Stimulated activated naive CD8-positive, alpha-beta T cell treated with anti-CD3 and anti-CD28 coated beads, Interleukin-15, amount 100 ng/mL, for 72 hours (primary cell): ENCODE data around the gene RAD52.

Experiments
- ATAC-seq: fragments of 150-1000 bp; cut with Tn5 transposase; 2 replicates; pipeline ENCODE4 v1.10.0; 2021; ENCODE audit warnings: mild to moderate bottlenecking, moderate library complexity
- DNase-seq, 2 donors: peaks; one replicate each; pipeline ENCODE4 v3.0.0; 2021 to 2022
- H3K27ac Mint-ChIP-seq, 2 donors: one replicate each; pipeline ENCODE4 v1.8.0; 2022; ENCODE audit warnings: mild to moderate bottlenecking in 2 of 2, mixed read lengths in 2 of 2, moderate library complexity in 2 of 2
- H3K27me3 Mint-ChIP-seq: one replicate; pipeline ENCODE4 v1.8.0; 2022; ENCODE audit warnings: mixed read lengths
- H3K4me1 Mint-ChIP-seq: one replicate; pipeline ENCODE4 v1.8.0; 2022; ENCODE audit warnings: mild to moderate bottlenecking, mixed read lengths
- H3K4me3 Mint-ChIP-seq, 2 donors: one replicate each; pipeline ENCODE4 v1.8.0; 2022; ENCODE audit warnings: mild to moderate bottlenecking in 2 of 2, mixed read lengths in 2 of 2, moderate library complexity in 1 of 2
- H3K9me3 Mint-ChIP-seq, 2 donors: one replicate each; pipeline ENCODE4 v1.8.0; 2022; ENCODE audit warnings: mixed read lengths in 2 of 2

The RAD52 gene

DNA sequence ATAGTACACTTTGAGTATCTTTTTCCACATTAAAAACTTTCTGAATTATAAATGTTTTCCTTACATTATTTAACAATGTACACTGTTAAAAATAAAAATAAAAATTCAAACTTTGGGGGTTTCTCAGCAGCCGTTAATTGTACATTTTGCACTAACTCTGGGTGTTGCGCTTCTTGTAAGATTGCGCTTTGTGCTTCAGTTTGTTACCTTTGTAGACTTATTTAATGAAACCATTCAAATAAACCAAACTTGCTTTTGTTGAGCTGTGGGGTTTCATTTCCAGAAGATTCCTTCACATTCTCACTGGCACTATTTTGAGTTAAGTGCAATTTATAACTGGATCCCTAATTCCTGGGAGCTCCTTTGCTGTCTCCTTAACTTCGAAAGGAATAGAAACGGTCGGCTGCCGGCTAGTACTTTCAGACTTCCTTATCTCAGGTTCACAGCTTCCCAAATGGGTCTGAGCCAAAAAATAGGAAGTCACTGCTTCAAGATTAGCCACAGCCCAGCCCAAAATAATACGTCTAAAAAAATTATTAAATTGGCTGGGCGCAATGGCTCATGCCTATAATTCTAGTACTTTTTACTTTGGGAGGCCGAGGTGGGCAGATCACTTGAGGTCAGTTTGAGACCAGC is 38.2 kb downstream of the RAD52 start:
- DNase-seq (no peak), ATAC-seq (no peak)
- Mint-ChIP-seq H3K4me1 (peaks cover 25% of the 10 kb centered on the region), H3K27me3 (no peaks in the 10 kb centered on the region), H3K9me3 (no peaks in the 10 kb centered on the region), H3K4me3 (no peak overlapping the region), H3K27ac (no peak overlapping the region)

GRCh38 chr12:910416-910815 is 39.1 kb downstream of the RAD52 start:
- no peak overlapping the region for H3K27ac Mint-ChIP-seq
- no peak for ATAC-seq
- no peak for DNase-seq
- H3K9me3 Mint-ChIP-seq = no peaks in the 10 kb centered on the region
- no peak overlapping the region for H3K4me3 Mint-ChIP-seq
- H3K4me1 Mint-ChIP-seq = peaks cover 26% of the 10 kb centered on the region
- H3K27me3 Mint-ChIP-seq = no peaks in the 10 kb centered on the region

GRCh38 chr12:909861-910260 is 39.6 kb downstream of the RAD52 start:
- ATAC-seq (no peak), DNase-seq (no peak)
- Mint-ChIP-seq H3K4me3 (no peak overlapping the region), H3K9me3 (no peaks in the 10 kb centered on the region), H3K27ac (peak overlapping the region; percentile 15 to 57), H3K27me3 (no peaks in the 10 kb centered on the region), H3K4me1 (peaks cover 26% of the 10 kb centered on the region)

GRCh38 chr12:907413-908185 is 41.9 kb downstream of the RAD52 start:
- H3K4me3 Mint-ChIP-seq = no peak overlapping the region

DNA sequence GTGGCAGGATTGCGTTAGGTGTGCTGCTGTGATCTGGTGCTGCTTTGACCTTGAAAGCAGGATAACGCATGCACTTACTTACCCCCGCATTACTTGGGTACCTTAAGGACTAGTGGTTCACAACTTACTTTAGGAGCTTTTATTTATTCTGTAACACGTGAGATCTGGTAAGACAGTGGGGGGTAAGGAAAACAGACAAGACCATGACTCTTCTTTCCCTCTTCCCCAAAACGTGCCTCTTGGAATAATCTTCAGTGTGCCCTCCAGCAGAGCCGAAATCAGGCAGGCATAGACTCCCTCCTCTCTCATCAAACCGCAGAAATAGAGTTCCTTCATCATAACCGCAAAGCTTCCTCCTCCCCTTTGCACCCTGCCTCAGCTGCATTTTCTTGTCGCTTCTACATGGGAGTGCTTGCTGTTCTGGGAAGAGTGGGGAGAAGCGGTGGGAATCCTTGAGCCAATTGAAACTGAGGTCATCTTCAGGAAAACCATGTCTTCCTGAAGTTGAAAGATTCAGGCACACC is 43.4 kb downstream of the RAD52 start:
- DNase-seq (no peak), ATAC-seq (peak; percentile 10)
- Mint-ChIP-seq H3K27ac (peak overlapping the region in 1 of 2 donors; percentile 87), H3K9me3 (no peaks in the 10 kb centered on the region), H3K4me3 (no peak overlapping the region), H3K4me1 (peaks cover 28% of the 10 kb centered on the region), H3K27me3 (no peaks in the 10 kb centered on the region)

More at GRCh38 chr12:907413-908185, 41.9 kb downstream of the RAD52 start:
- ATAC-seq (no peak), DNase-seq (no peak)
- Mint-ChIP-seq H3K9me3 (no peaks in the 10 kb centered on the region), H3K4me1 (peaks cover 28% of the 10 kb centered on the region), H3K27me3 (no peaks in the 10 kb centered on the region), H3K27ac (no peak overlapping the region)

GRCh38 chr12:905261-906031 is 44.0 kb downstream of the RAD52 start:
- Mint-ChIP-seq H3K27me3 (no peaks in the 10 kb centered on the region), H3K4me3 (peak overlapping the region; percentile 5 to 7), H3K27ac (peak overlapping the region in 1 of 2 donors; percentile 61), H3K9me3 (no peaks in the 10 kb centered on the region), H3K4me1 (peaks cover 28% of the 10 kb centered on the region)
- DNase-seq (no peak), ATAC-seq (peak; percentile 79)

DNA sequence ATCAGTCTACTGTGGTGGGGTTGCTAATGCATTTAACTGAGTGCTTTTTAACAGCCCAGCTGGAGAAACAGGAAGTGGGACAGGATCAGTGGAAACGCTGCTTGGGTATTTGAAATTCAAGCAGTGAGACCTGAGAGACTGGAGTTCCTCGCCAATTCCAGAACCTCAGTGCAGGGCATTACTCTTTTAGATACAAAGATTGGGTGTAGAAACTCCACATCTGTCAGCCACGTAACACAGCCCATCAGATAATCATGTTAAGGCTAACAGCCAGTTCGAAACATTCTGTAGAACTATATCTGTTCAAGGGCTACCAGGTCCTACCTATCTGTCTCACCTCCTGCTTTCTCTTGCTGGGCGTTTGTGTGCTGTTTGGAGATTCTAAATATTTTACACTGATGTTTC is 45.5 kb downstream of the RAD52 start:
- no peak for ATAC-seq

GRCh38 chr12:903055-903454 is 46.4 kb downstream of the RAD52 start:
- H3K27me3 Mint-ChIP-seq = no peaks in the 10 kb centered on the region
- no peaks in the 10 kb centered on the region for H3K9me3 Mint-ChIP-seq
- ATAC-seq (no peak), DNase-seq (no peak)
- H3K4me3 Mint-ChIP-seq = no peak overlapping the region
- peaks cover 28% of the 10 kb centered on the region for H3K4me1 Mint-ChIP-seq
- H3K27ac Mint-ChIP-seq = no peak overlapping the region

More for the DNA sequence above, 45.5 kb downstream of the RAD52 start:
- Mint-ChIP-seq H3K4me3 (no peak overlapping the region), H3K27ac (peak overlapping the region in 1 of 2 donors; percentile 87), H3K4me1 (peaks cover 28% of the 10 kb centered on the region), H3K27me3 (no peaks in the 10 kb centered on the region), H3K9me3 (no peaks in the 10 kb centered on the region)
- DNase-seq = no peak

GRCh38 chr12:902581-902980 is 46.9 kb downstream of the RAD52 start:
- no peak for ATAC-seq
- no peak for DNase-seq
- Mint-ChIP-seq H3K27ac (no peak overlapping the region), H3K9me3 (no peaks in the 10 kb centered on the region), H3K27me3 (no peaks in the 10 kb centered on the region), H3K4me1 (peaks cover 28% of the 10 kb centered on the region), H3K4me3 (no peak overlapping the region)

GRCh38 chr12:897386-897785 is 52.1 kb downstream of the RAD52 start:
- Mint-ChIP-seq H3K9me3 (no peaks in the 10 kb centered on the region), H3K27me3 (no peaks in the 10 kb centered on the region), H3K4me1 (no peaks in the 10 kb centered on the region), H3K27ac (no peak overlapping the region), H3K4me3 (no peak overlapping the region)
- no peak for DNase-seq
- ATAC-seq = no peak

DNA sequence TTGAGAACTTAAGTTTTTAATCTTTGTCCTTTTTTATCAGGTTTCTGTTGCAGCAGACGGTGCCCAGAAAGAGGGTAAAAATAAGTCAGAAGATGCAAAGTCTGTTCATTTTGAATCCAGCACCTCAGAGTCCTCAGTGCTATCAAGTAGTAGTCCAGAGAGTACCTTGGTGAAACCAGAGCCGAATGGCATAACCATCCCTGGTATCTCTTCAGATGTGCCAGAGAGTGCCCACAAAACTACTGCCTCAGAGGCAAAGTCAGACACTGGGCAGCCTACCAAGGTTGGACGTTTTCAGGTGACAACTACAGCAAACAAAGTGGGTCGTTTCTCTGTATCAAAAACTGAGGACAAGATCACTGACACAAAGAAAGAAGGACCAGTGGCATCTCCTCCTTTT is 53.5 kb downstream of the RAD52 start:
- no peak overlapping the region for H3K27ac Mint-ChIP-seq
- DNase-seq = no peak
- no peak for ATAC-seq
- no peak overlapping the region for H3K4me3 Mint-ChIP-seq
- no peaks in the 10 kb centered on the region for H3K9me3 Mint-ChIP-seq
- no peaks in the 10 kb centered on the region for H3K4me1 Mint-ChIP-seq
- H3K27me3 Mint-ChIP-seq = no peaks in the 10 kb centered on the region

- ATAC-seq = no peak
- H3K9me3 Mint-ChIP-seq = no peaks in the 10 kb centered on the region
- no peak overlapping the region for H3K4me3 Mint-ChIP-seq
- no peaks in the 10 kb centered on the region for H3K4me1 Mint-ChIP-seq
- H3K27me3 Mint-ChIP-seq = no peaks in the 10 kb centered on the region
- no peak overlapping the region for H3K27ac Mint-ChIP-seq
- DNase-seq = no peak
These were observed 55.3 kb downstream of the RAD52 start for GRCh38 chr12:894226-894625.

DNA sequence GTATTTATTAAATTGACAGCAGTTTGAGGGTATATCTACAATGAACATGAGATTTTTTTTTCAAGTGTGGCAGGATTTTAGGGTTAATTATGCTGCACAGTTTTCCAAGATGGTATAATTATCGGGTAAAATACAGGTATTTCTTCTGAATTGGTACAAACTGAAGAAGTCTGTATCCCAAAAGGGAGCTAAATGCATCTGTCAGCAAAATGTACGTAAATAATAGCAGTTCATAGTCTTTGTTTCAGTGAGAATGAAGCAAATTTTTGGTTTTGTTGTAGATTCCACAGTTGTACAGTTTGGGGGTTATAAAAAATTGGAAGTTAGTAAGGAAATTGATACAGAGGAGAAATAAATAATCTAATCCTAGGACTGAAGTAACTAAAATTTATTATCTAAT is 63.3 kb downstream of the RAD52 start:
- ATAC-seq = no peak
- H3K27me3 Mint-ChIP-seq = no peaks in the 10 kb centered on the region
- DNase-seq = no peak
- H3K27ac Mint-ChIP-seq = no peak overlapping the region
- no peaks in the 10 kb centered on the region for H3K4me1 Mint-ChIP-seq
- H3K4me3 Mint-ChIP-seq = no peak overlapping the region
- H3K9me3 Mint-ChIP-seq = no peaks in the 10 kb centered on the region

- H3K27me3 Mint-ChIP-seq = no peaks in the 10 kb centered on the region
- no peaks in the 10 kb centered on the region for H3K4me1 Mint-ChIP-seq
- H3K9me3 Mint-ChIP-seq = no peaks in the 10 kb centered on the region
- ATAC-seq = no peak
- no peak for DNase-seq
- H3K4me3 Mint-ChIP-seq = no peak overlapping the region
- H3K27ac Mint-ChIP-seq = peak overlapping the region in 1 of 2 donors; percentile 49
These were observed 63.8 kb downstream of the RAD52 start for GRCh38 chr12:885701-886100.

DNA sequence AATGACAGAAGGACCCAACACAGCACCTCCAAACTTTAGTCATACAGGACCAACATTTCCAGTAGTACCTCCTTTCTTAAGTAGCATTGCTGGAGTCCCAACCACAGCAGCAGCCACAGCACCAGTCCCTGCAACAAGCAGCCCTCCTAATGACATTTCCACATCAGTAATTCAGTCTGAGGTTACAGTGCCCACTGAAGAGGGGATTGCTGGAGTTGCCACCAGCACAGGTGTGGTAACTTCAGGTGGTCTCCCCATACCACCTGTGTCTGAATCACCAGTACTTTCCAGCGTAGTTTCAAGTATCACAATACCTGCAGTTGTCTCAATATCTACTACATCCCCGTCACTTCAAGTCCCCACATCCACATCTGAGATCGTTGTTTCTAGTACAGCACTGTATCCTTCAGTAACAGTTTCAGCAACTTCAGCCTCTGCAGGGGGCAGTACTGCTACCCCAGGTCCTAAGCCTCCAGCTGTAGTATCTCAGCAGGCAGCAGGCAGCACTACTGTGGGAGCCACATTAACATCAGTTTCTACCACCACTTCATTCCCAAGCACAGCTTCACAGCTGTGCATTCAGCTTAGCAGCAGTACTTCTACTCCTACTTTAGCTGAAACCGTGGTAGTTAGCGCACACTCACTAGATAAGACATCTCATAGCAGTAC is 64.6 kb downstream of the RAD52 start:
- ATAC-seq (no peak), DNase-seq (no peak)
- no peak overlapping the region for H3K27ac Mint-ChIP-seq
- no peaks in the 10 kb centered on the region for H3K9me3 Mint-ChIP-seq
- no peaks in the 10 kb centered on the region for H3K27me3 Mint-ChIP-seq
- no peaks in the 10 kb centered on the region for H3K4me1 Mint-ChIP-seq
- H3K4me3 Mint-ChIP-seq = no peak overlapping the region
